HEK293T (cell line): Measurements from ENCODE around the gene FLNB.
"Not testable (repeated sequence)": the region's sequence is repeated elsewhere in the genome, so short reads cannot be mapped to it uniquely, and the experiment has no call there.

Experiments used
- BHLHE40 ChIP-seq: fragments of 450-650 bp; IDR thresholded peaks from 2 replicates; pipeline ENCODE4 v1.6.1; 2016; ENCODE audit warnings: mild to moderate bottlenecking, moderate library complexity, borderline replicate concordance
- FOXK2 ChIP-seq: fragments of 450-650 bp; IDR thresholded peaks from 2 replicates; pipeline ENCODE4 v1.6.1; 2016; ENCODE audit warnings: mild to moderate bottlenecking
- L3MBTL2 ChIP-seq: fragments of 450-650 bp; conservative IDR thresholded peaks from 2 replicates; pipeline ENCODE4 v1.6.1; 2016; ENCODE audit warnings: mild to moderate bottlenecking
- TARDBP ChIP-seq: fragments of 450-650 bp; IDR thresholded peaks from 2 replicates; pipeline ENCODE4 v1.6.1; 2016
- ZNF384 ChIP-seq: fragments of 450-650 bp; IDR thresholded peaks from 2 replicates; pipeline ENCODE4 v1.6.1; 2016

DNA sequence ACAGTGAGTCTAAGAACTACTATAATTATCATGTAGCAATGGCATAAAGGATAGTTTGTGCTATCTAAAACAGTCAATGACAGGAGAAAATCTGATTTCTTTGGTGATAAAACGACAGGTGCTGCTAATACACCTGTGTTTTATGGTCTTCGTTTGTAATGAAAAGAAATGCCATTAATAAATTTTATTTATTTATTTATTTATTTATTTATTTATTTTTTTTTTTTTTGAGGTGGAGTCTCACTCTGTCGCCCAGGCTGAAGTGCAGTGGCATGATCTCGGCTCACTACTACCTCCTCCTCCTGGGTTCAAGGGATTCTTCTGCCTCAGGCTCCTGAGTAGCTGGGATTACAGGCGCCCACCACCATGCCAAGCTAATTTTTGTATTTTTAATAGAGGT lies 47.7 kb downstream of the FLNB start:
- not testable (repeated sequence) for TF ChIP-seq L3MBTL2, TARDBP, BHLHE40, FOXK2, ZNF384
